Measurements from ENCODE around the gene GPD2. TPM values are rescaled to one million over a fixed set of nuclear protein-coding genes. Genes with fewer than 3 reads are reported as not detected.

The GPD2 gene
- total RNA-seq, 2 donors from 2014 or later: 14.9 to 29.1 TPM

DNA sequence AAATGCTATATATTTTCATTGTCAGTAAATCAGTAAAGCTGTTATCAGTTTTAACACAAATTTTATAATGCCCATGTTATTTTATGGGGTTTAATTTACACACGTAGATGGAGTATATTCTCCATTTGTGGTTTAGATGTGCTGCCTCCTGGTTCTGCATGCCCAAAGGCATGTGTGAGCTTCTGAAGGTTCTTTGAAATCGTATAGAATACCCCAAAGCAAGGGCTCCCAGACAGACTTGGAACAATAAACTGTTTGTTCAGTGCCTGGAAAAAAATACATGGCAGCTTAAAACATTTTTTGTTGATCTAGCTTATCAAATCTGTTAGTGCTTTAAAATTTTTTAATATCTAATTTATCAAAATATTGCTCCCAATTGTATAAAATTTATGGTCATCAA lies 150.4 kb downstream of the GPD2 start:
- no peaks in the 10 kb centered on the region for H3K9me3 ChIP-seq
- H3K27me3 ChIP-seq: no peaks in the 10 kb centered on the region
- no peaks in the 10 kb centered on the region for H3K4me1 ChIP-seq
- DNase-seq (ENCODE audit: low spot score): no peak
- peaks cover 8% of the 10 kb centered on the region for H3K36me3 ChIP-seq
- TF ChIP-seq, protein P1, sequence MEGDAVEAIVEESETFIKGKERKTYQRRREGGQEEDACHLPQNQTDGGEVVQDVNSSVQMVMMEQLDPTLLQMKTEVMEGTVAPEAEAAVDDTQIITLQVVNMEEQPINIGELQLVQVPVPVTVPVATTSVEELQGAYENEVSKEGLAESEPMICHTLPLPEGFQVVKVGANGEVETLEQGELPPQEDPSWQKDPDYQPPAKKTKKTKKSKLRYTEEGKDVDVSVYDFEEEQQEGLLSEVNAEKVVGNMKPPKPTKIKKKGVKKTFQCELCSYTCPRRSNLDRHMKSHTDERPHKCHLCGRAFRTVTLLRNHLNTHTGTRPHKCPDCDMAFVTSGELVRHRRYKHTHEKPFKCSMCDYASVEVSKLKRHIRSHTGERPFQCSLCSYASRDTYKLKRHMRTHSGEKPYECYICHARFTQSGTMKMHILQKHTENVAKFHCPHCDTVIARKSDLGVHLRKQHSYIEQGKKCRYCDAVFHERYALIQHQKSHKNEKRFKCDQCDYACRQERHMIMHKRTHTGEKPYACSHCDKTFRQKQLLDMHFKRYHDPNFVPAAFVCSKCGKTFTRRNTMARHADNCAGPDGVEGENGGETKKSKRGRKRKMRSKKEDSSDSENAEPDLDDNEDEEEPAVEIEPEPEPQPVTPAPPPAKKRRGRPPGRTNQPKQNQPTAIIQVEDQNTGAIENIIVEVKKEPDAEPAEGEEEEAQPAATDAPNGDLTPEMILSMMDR (IDR thresholded peaks at IDR 0.05): no peak
- no peak overlapping the region for H3K4me3 ChIP-seq
- no peak overlapping the region for H3K27ac ChIP-seq

DNA sequence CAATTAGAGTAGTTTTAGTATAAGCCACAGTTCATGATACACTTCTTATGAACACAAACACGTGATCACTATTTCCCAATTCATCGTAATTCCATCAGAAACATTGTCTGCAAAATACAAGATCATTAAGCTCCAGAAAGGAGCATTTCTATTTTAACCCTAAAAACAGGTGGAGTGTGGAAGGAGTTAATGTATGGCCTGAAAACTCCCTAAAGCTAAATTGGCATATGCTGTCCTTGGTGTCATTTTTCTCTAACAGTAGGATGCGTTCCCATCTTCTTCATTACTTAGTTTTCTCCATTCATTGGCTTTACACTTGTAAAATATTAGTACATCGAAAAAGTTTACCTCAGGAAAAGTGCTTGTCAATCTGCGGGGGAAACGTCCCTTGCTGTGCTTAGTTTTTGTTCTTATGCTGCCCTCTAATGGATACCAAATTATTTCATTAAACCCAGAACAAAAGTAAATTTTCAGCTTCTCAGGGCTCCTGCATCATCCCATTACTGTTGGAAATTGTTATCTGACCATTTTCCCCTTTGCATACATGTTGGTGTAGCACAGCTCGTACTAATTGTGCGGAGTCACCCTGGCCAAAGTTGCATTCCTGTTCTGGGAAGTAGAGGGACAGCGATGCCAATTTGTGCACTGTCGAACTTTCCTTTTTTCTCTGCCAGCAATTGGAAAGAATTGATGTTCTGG lies 153.4 kb downstream of the GPD2 start:
- Histone ChIP-seq H3K4me1 (no peaks in the 10 kb centered on the region), H3K36me3 (no peaks in the 10 kb centered on the region), H3K27ac (no peak overlapping the region), H3K27me3 (no peaks in the 10 kb centered on the region), H3K4me3 (no peak overlapping the region), H3K9me3 (no peaks in the 10 kb centered on the region)
- no peak for DNase-seq (ENCODE audit: low spot score)
- TF ChIP-seq, protein P1 (IDR thresholded peaks at IDR 0.05): peak in 1 of 2 donors; percentile 67

DNA sequence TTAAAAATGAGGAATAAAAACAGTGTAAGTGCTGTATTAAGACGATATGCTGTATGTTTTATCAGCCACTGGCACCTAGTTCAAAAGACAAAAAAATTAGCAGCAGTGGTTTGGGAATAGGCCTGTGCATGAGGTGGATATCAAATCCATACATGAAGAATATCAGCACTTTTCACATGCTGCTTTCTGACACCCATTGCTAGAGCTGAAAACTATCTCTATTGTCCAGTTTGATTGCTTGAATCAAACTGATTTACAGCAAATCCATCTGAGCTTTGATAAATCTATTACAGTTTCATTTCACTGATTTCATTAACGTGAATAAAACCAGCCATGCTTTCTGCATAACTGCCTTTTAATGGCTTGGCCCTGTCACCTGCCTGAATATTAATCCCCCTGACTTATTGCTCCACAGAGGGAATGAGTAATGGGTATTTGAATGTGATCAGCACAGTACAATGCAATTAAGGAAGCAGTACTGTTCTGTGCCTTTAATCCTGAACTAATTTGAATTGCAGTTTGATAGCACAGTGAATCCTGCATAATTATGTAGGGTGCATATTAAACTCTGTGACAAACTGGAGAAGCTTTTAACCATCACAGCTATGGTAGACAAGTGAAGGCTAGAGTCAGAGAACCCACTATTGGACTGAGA lies 154.0 kb downstream of the GPD2 start:
- H3K4me3 ChIP-seq: no peak overlapping the region
- no peaks in the 10 kb centered on the region for H3K36me3 ChIP-seq
- no peaks in the 10 kb centered on the region for H3K9me3 ChIP-seq
- DNase-seq (ENCODE audit: low spot score): no peak
- H3K27ac ChIP-seq: no peak overlapping the region
- no peaks in the 10 kb centered on the region for H3K4me1 ChIP-seq
- no peaks in the 10 kb centered on the region for H3K27me3 ChIP-seq
- TF ChIP-seq, protein P1 (IDR thresholded peaks at IDR 0.05): no peak

DNA sequence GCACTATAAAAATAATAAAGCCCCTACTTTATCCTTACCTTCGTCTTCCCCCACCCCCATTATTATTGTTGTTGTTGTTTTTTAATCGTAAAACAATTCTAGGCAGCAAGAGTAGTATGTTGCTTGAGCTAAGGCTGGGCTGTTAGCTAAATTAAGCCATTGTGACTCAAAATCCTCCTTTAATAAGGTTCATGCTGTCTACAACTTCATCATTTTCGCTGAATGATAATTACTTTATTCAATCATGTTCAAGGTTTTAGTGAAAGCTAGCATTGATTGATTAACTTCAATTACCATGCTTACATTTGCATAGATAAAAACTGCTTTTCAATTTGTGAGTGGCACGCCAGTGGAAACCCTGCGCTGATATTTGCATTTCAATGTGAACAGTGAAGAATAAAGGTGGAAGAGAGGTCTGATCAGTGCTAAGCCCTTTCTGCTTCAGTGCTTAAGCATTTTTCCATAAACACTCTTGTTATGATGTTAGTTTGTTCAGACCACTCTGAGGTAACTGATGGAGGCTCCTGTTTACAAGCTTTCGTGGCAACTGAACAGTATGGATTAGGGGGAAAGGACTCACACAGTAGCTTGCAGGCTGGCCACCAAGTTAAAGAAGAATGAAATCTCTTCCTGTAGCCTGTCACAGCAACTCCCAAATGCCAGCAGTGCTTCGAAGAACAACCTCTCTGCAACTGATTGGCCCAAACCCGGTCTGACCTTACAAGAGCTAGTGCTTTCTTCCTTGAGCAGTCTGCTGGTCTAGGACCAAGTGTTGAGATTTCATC lies 156.8 kb downstream of the GPD2 start:
- H3K9me3 ChIP-seq: no peaks in the 10 kb centered on the region
- TF ChIP-seq, protein P1 (IDR thresholded peaks at IDR 0.05): no peak
- no peaks in the 10 kb centered on the region for H3K27me3 ChIP-seq
- no peak overlapping the region for H3K27ac ChIP-seq
- no peak for DNase-seq (ENCODE audit: low spot score)
- no peak overlapping the region for H3K4me3 ChIP-seq
- H3K4me1 ChIP-seq: no peaks in the 10 kb centered on the region
- H3K36me3 ChIP-seq: no peaks in the 10 kb centered on the region

DNA sequence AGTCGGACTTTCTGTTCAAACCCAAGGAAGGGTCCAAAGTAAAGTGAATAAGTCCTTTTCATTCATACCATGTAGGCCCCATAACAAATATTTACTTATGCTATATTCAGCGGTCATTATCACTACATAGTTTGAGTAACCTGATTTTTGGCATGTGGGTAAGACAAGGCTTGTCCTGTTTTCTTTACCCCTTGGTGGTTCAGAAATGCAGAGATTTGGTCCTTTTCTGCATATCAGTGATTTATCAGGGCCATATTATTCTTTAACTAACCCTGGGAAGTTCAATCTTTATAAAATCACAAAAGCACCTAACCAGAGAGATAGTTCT lies 157.4 kb downstream of the GPD2 start:
- no peak for DNase-seq (ENCODE audit: low spot score)
- Histone ChIP-seq H3K27ac (no peak overlapping the region), H3K36me3 (no peaks in the 10 kb centered on the region), H3K4me3 (no peak overlapping the region), H3K27me3 (no peaks in the 10 kb centered on the region), H3K9me3 (no peaks in the 10 kb centered on the region), H3K4me1 (no peaks in the 10 kb centered on the region)
- TF ChIP-seq, protein P1 (IDR thresholded peaks at IDR 0.05): no peak
